ENCODE data around the gene MORN1.

The MORN1 gene

GRCh38 chr1:2306151-2306978 is 85.0 kb downstream of the MORN1 start:
- Histone ChIP-seq H3K27ac (no peak overlapping the region), H3K36me3 (replicated peaks) (peaks cover 59% of the 10 kb centered on the region), H3K27me3 (replicated peaks) (no peaks in the 10 kb centered on the region), H3K4me3 (ENCODE audit: low read depth, low read length) (no peak overlapping the region)
- no peak for TF ChIP-seq CTCF (IDR thresholded peaks at IDR 0.05; ENCODE audit: low read depth, low read length, missing control alignments)
- no peak for DNase-seq
- in situ Hi-C loops (cut with HindIII; ENCODE audit: low pct_ligation_motif_present, low sequenced_read_pairs) = loop anchor here (25.0 kb wide), 1 partner anchor 94 kb away; no protein-coding TSS in a partner anchor

GRCh38 chr1:2304921-2305681 is 86.3 kb downstream of the MORN1 start:
- TF ChIP-seq CTCF (IDR thresholded peaks at IDR 0.05; ENCODE audit: low read depth, low read length, missing control alignments) = no peak
- Histone ChIP-seq H3K4me3 (ENCODE audit: low read depth, low read length) (no peak overlapping the region), H3K27ac (no peak overlapping the region), H3K36me3 (replicated peaks) (peaks cover 55% of the 10 kb centered on the region), H3K27me3 (replicated peaks) (no peaks in the 10 kb centered on the region)
- in situ Hi-C loops (cut with HindIII; ENCODE audit: low pct_ligation_motif_present, low sequenced_read_pairs) = loop anchor here (25.0 kb wide), 1 partner anchor 93 kb away; no protein-coding TSS in a partner anchor
- DNase-seq = no peak

- in situ Hi-C loops (cut with HindIII; ENCODE audit: low pct_ligation_motif_present, low sequenced_read_pairs) = loop anchor here (25.0 kb wide), 1 partner anchor 92 kb away; no protein-coding TSS in a partner anchor
- Histone ChIP-seq H3K27ac (no peak overlapping the region), H3K36me3 (replicated peaks) (peaks cover 54% of the 10 kb centered on the region)
These were observed 87.1 kb downstream of the MORN1 start for GRCh38 chr1:2304282-2304681.

GRCh38 chr1:2303781-2304180 is 87.6 kb downstream of the MORN1 start:
- Histone ChIP-seq H3K4me3 (ENCODE audit: low read depth, low read length) (no peak overlapping the region), H3K27me3 (replicated peaks) (no peaks in the 10 kb centered on the region), H3K36me3 (replicated peaks) (peaks cover 52% of the 10 kb centered on the region), H3K27ac (no peak overlapping the region)
- no peak for DNase-seq
- in situ Hi-C loops (cut with HindIII; ENCODE audit: low pct_ligation_motif_present, low sequenced_read_pairs) = loop anchor here (25.0 kb wide), 1 partner anchor 91 kb away; no protein-coding TSS in a partner anchor
- TF ChIP-seq CTCF (IDR thresholded peaks at IDR 0.05; ENCODE audit: low read depth, low read length, missing control alignments) = no peak

More at GRCh38 chr1:2304282-2304681, 87.1 kb downstream of the MORN1 start:
- no peak for DNase-seq
- Histone ChIP-seq H3K27me3 (replicated peaks) (no peaks in the 10 kb centered on the region), H3K4me3 (ENCODE audit: low read depth, low read length) (no peak overlapping the region)
- TF ChIP-seq CTCF (IDR thresholded peaks at IDR 0.05; ENCODE audit: low read depth, low read length, missing control alignments) = no peak

- Histone ChIP-seq H3K27me3 (replicated peaks) (no peaks in the 10 kb centered on the region), H3K27ac (no peak overlapping the region), H3K4me3 (ENCODE audit: low read depth, low read length) (no peak overlapping the region), H3K36me3 (replicated peaks) (peaks cover 47% of the 10 kb centered on the region)
- no peak for TF ChIP-seq CTCF (IDR thresholded peaks at IDR 0.05; ENCODE audit: low read depth, low read length, missing control alignments)
- no peak for DNase-seq
- in situ Hi-C loops (cut with HindIII; ENCODE audit: low pct_ligation_motif_present, low sequenced_read_pairs) = loop anchor here (25.0 kb wide), 1 partner anchor 91 kb away; no protein-coding TSS in a partner anchor
These were observed 88.2 kb downstream of the MORN1 start for GRCh38 chr1:2303016-2303775.
